Measurements from ENCODE around the gene ZNF581.
A peak's percentile ranks its signal among the peaks of the same experiment; 100 is the strongest.

ZNF581 gene

GRCh38 chr19:55648585-55649267 is 5.3 kb downstream of the ZNF581 start:
- no peak for DNase-seq (ENCODE audit: low read depth in 2 of 2)

GRCh38 chr19:55649268-55650125 is 6.0 kb downstream of the ZNF581 start:
- DNase-seq (ENCODE audit: low read depth in 2 of 2) = no peak

- DNase-seq (ENCODE audit: low read depth in 2 of 2) = no peak
Measured at GRCh38 chr19:55650126-55650557, 6.7 kb downstream of the ZNF581 start.

- no peak for DNase-seq (ENCODE audit: low read depth in 2 of 2)
Measured at GRCh38 chr19:55650602-55651230, 7.3 kb downstream of the ZNF581 start.

- DNase-seq (ENCODE audit: low read depth in 2 of 2) = no peak
Measured at GRCh38 chr19:55651236-55651635, 7.8 kb downstream of the ZNF581 start.

- no peak for DNase-seq (ENCODE audit: low read depth in 2 of 2)
Measured at GRCh38 chr19:55652311-55653128, 9.1 kb downstream of the ZNF581 start.

GRCh38 chr19:55653651-55654322 is 10.3 kb downstream of the ZNF581 start:
- DNase-seq (ENCODE audit: low read depth in 2 of 2) = peak; percentile 93 to 95

- DNase-seq (ENCODE audit: low read depth in 2 of 2) = peak; percentile 97 to 99
Measured at GRCh38 chr19:55654323-55654867, 10.9 kb downstream of the ZNF581 start.

GRCh38 chr19:55654868-55655647 is 11.6 kb downstream of the ZNF581 start, which contains the start of gene U2AF2:
TSS of gene U2AF2 (plus strand) at chr19:55655035. CDS start at chr19:55655105, 70 bp downstream.
- DNase-seq (ENCODE audit: low read depth in 2 of 2) = peak; percentile 93 to 98

- no peak for DNase-seq (ENCODE audit: low read depth in 2 of 2)
Measured at GRCh38 chr19:55655648-55656040, 12.2 kb downstream of the ZNF581 start.

GRCh38 chr19:55656552-55656951 is 13.1 kb downstream of the ZNF581 start:
- no peak for DNase-seq (ENCODE audit: low read depth in 2 of 2)

GRCh38 chr19:55656988-55657747 is 13.7 kb downstream of the ZNF581 start:
- DNase-seq (ENCODE audit: low read depth in 2 of 2) = no peak

- DNase-seq (ENCODE audit: low read depth in 2 of 2) = no peak
Measured at GRCh38 chr19:55658846-55659459, 15.5 kb downstream of the ZNF581 start.

GRCh38 chr19:55659822-55660221 is 16.4 kb downstream of the ZNF581 start:
- DNase-seq (ENCODE audit: low read depth in 2 of 2) = no peak

- no peak for DNase-seq (ENCODE audit: low read depth in 2 of 2)
Measured at GRCh38 chr19:55660404-55660803, 17.0 kb downstream of the ZNF581 start.

- no peak for DNase-seq (ENCODE audit: low read depth in 2 of 2)
Measured at GRCh38 chr19:55660991-55661390, 17.5 kb downstream of the ZNF581 start.

GRCh38 chr19:55661826-55662225 is 18.4 kb downstream of the ZNF581 start:
- no peak for DNase-seq (ENCODE audit: low read depth in 2 of 2)

GRCh38 chr19:55663846-55664536 is 20.5 kb downstream of the ZNF581 start:
- DNase-seq (ENCODE audit: low read depth in 2 of 2) = no peak

All from stimulated activated CD4-positive, alpha-beta T cell treated with anti-CD3 and anti-CD28 coated beads, Interleukin-4, amount 100 ng/mL, for 48 hours (primary cell).